PFSK-1 (cell line): Measurements from ENCODE around the gene INO80C.

Experiments
- FOXP2 ChIP-seq: optimal IDR thresholded peaks from 2 replicates; pipeline ENCODE3; 2011; ENCODE audit warnings: borderline replicate concordance, control low read depth, inconsistent platforms; ENCODE audit not compliant: insufficient read depth; ENCODE audit errors: extremely low read length, extremely low read depth
- POLR2AphosphoS5 ChIP-seq: IDR thresholded peaks from 2 replicates; pipeline ENCODE4 v1.6.1; 2012; ENCODE audit warnings: low read depth, mild to moderate bottlenecking, control low read depth, low read length, moderate library complexity
- REST ChIP-seq, 2 experiments: IDR thresholded peaks; 2 replicates each; pipeline versions ENCODE4 v1.6.1 to v1.8.0; 2011 to 2012; ENCODE audit warnings: low read depth in 2 of 2, low read length in 2 of 2, control low read depth in 1 of 2, inconsistent platforms in 1 of 2, mild to moderate bottlenecking in 1 of 2, moderate library complexity in 1 of 2; ENCODE audit not compliant: insufficient read depth in 1 of 2
- SIN3A ChIP-seq: IDR thresholded peaks from 2 replicates; pipeline ENCODE4 v1.6.1; 2012; ENCODE audit warnings: mild to moderate bottlenecking, low read length, moderate library complexity, borderline replicate concordance; ENCODE audit not compliant: insufficient read depth
- TAF1 ChIP-seq: IDR thresholded peaks from 2 replicates; pipeline ENCODE4 v1.6.1; 2012; ENCODE audit warnings: low read length, control low read depth, borderline replicate concordance; ENCODE audit not compliant: insufficient read depth

Gene INO80C

GRCh38 chr18:35506024-35506712 is 8.4 kb upstream of the INO80C start:
- TF ChIP-seq FOXP2: no peak
- TF ChIP-seq REST (IDR thresholded peaks at IDR 0.05; ENCODE audit: insufficient read depth in 1 of 2, low read depth in 2 of 2, low read length in 2 of 2): no peak
- no peak for TF ChIP-seq SIN3A
- TF ChIP-seq TAF1: no peak
- TF ChIP-seq POLR2AphosphoS5: no peak

- TF ChIP-seq SIN3A (no peak), POLR2AphosphoS5 (no peak), FOXP2 (no peak), REST (IDR thresholded peaks at IDR 0.05; ENCODE audit: insufficient read depth in 1 of 2, low read depth in 2 of 2, low read length in 2 of 2) (no peak), TAF1 (no peak)
These were observed 7.2 kb upstream of the INO80C start for GRCh38 chr18:35504996-35505395.

GRCh38 chr18:35502052-35502451 is 4.3 kb upstream of the INO80C start:
- no peak for TF ChIP-seq SIN3A
- TF ChIP-seq POLR2AphosphoS5: no peak
- TF ChIP-seq TAF1: no peak
- TF ChIP-seq FOXP2: no peak
- TF ChIP-seq REST (IDR thresholded peaks at IDR 0.05; ENCODE audit: insufficient read depth in 1 of 2, low read depth in 2 of 2, low read length in 2 of 2): no peak

DNA sequence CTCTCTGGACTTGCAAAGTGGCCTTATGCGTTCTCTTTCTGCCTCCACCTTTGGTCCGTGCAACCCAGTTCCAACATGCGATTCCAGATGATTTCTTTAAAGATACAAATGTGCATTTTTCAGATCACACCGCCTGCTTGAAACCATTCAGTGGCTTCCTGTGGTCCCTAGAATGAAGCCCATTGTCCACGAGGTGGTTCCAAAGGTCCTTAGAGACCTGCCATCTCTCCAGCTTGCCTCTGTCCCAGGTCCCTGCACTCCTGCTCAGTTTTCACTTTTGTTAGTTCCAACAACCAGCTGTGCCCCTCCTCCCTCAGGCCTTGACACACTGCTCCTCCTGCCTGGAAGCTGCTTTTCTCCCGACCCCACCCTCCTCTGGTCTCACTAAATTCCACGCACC is 3.6 kb upstream of the INO80C start:
- TF ChIP-seq REST (IDR thresholded peaks at IDR 0.05; ENCODE audit: insufficient read depth in 1 of 2, low read depth in 2 of 2, low read length in 2 of 2): no peak
- no peak for TF ChIP-seq SIN3A
- TF ChIP-seq FOXP2: no peak
- TF ChIP-seq TAF1: no peak
- no peak for TF ChIP-seq POLR2AphosphoS5
